GM12872 (cell line): ENCODE data around the gene SHH.

ENCODE experiments used
- CTCF ChIP-seq: IDR thresholded peaks from 3 replicates; pipeline ENCODE4 v1.5.1; 2011; ENCODE audit warnings: low read depth, mild to moderate bottlenecking, low read length, moderate library complexity; ENCODE audit not compliant: insufficient read depth

The SHH gene

GRCh38 chr7:155791836-155792235, 20.4 kb downstream of the SHH start:
- TF ChIP-seq CTCF: no peak

GRCh38 chr7:155791214-155791737, 21.0 kb downstream of the SHH start:
- TF ChIP-seq CTCF: no peak

- TF ChIP-seq CTCF: no peak
Observed at GRCh38 chr7:155790666-155791065, 21.6 kb downstream of the SHH start.

GRCh38 chr7:155789001-155789725, 23.1 kb downstream of the SHH start:
- TF ChIP-seq CTCF: no peak

- TF ChIP-seq CTCF: no peak
Observed at GRCh38 chr7:155788616-155789000, 23.7 kb downstream of the SHH start.

- no peak for TF ChIP-seq CTCF
Observed at GRCh38 chr7:155787171-155787851, 25.0 kb downstream of the SHH start.

GRCh38 chr7:155786491-155786890, 25.8 kb downstream of the SHH start:
- TF ChIP-seq CTCF: no peak
